ENCODE data around the gene FRK. TPM values are rescaled to one million over a fixed set of nuclear protein-coding genes. Genes with fewer than 3 reads are reported as not detected.

The FRK gene
- total and polyA plus RNA-seq, 3 donors from 2014 or later: 1.5 to 3.7 (median 2.5) TPM

GRCh38 chr6:115902436-115902835 is 158.3 kb downstream of the FRK start:
- Histone ChIP-seq H3K27ac (no peak overlapping the region), H3K27me3 (no peaks in the 10 kb centered on the region), H3K36me3 (ENCODE audit: low read depth, missing control alignments) (no peaks in the 10 kb centered on the region), H3K4me3 (no peak overlapping the region), H3K4me1 (no peaks in the 10 kb centered on the region), H3K9me3 (no peaks in the 10 kb centered on the region)
- TF ChIP-seq POLR2A (IDR thresholded peaks at IDR 0.05): no peak
- TF ChIP-seq CTCF (IDR thresholded peaks at IDR 0.05): no peak
- intact Hi-C loops (cut with DNase I; ENCODE audit: low total_unique reads): no loop called here
- WGBS, 2 donors: 67 to 77% methylated on average over 2 of the region's 2 CpGs
- no peak for DNase-seq

- Histone ChIP-seq H3K4me1 (no peaks in the 10 kb centered on the region), H3K4me3 (no peak overlapping the region), H3K27me3 (no peaks in the 10 kb centered on the region), H3K9me3 (no peaks in the 10 kb centered on the region), H3K27ac (no peak overlapping the region), H3K36me3 (ENCODE audit: low read depth, missing control alignments) (no peaks in the 10 kb centered on the region)
- no peak for DNase-seq
- TF ChIP-seq POLR2A (IDR thresholded peaks at IDR 0.05) (no peak), CTCF (IDR thresholded peaks at IDR 0.05) (no peak)
- WGBS, 2 donors: 73 to 80% methylated on average over 3 of the region's 3 CpGs
- intact Hi-C loops (cut with DNase I; ENCODE audit: low total_unique reads): no loop called here
Measured at GRCh38 chr6:115901896-115902295, 158.8 kb downstream of the FRK start.

GRCh38 chr6:115899730-115900282 is 160.9 kb downstream of the FRK start:
- no peak overlapping the region for H3K4me3 ChIP-seq
- H3K36me3 ChIP-seq (ENCODE audit: low read depth, missing control alignments): no peaks in the 10 kb centered on the region
- TF ChIP-seq POLR2A (IDR thresholded peaks at IDR 0.05) (no peak), CTCF (IDR thresholded peaks at IDR 0.05) (no peak)
- no peaks in the 10 kb centered on the region for H3K4me1 ChIP-seq
- H3K27ac ChIP-seq: no peak overlapping the region
- intact Hi-C loops (cut with DNase I; ENCODE audit: low total_unique reads): no loop called here
- whole genome bisulfite sequencing, 2 donors: 83 to 89% methylated on average over 4 of the region's 4 CpGs
- no peak for DNase-seq
- no peaks in the 10 kb centered on the region for H3K9me3 ChIP-seq
- H3K27me3 ChIP-seq: no peaks in the 10 kb centered on the region

GRCh38 chr6:115898246-115898645 is 162.4 kb downstream of the FRK start:
- H3K36me3 ChIP-seq (ENCODE audit: low read depth, missing control alignments): no peaks in the 10 kb centered on the region
- TF ChIP-seq POLR2A (IDR thresholded peaks at IDR 0.05) (no peak), CTCF (IDR thresholded peaks at IDR 0.05) (no peak)
- intact Hi-C loops (cut with DNase I; ENCODE audit: low total_unique reads): no loop called here
- WGBS, 2 donors: 50 to 75% methylated on average over 1 of the region's 1 CpG
- no peak for DNase-seq
- no peak overlapping the region for H3K27ac ChIP-seq
- no peaks in the 10 kb centered on the region for H3K9me3 ChIP-seq
- no peaks in the 10 kb centered on the region for H3K4me1 ChIP-seq
- H3K27me3 ChIP-seq: no peaks in the 10 kb centered on the region
- no peak overlapping the region for H3K4me3 ChIP-seq

GRCh38 chr6:115896538-115897129 is 164.1 kb downstream of the FRK start:
- no peak overlapping the region for H3K27ac ChIP-seq
- no peak for DNase-seq
- H3K4me1 ChIP-seq: no peaks in the 10 kb centered on the region
- no peak for TF ChIP-seq POLR2A (IDR thresholded peaks at IDR 0.05)
- TF ChIP-seq CTCF (IDR thresholded peaks at IDR 0.05): peak in 1 of 3 experiments; percentile 56
- H3K9me3 ChIP-seq: no peaks in the 10 kb centered on the region
- H3K4me3 ChIP-seq: no peak overlapping the region
- no peaks in the 10 kb centered on the region for H3K36me3 ChIP-seq (ENCODE audit: low read depth, missing control alignments)
- intact Hi-C loops (cut with DNase I; ENCODE audit: low total_unique reads): no loop called here
- H3K27me3 ChIP-seq: no peaks in the 10 kb centered on the region
- WGBS, 2 donors: 61 to 62% methylated on average over 2 of the region's 2 CpGs

All from testis (tissue), 3 donors.